AG04450 (cell line): ENCODE measurements around the gene MPV17. TPM values are rescaled to one million over a fixed set of nuclear protein-coding genes. Genes with fewer than 3 reads are reported as not detected.
"Not testable (repeated sequence)": the region's sequence is repeated elsewhere in the genome, so short reads cannot be mapped to it uniquely, and the experiment has no call there.

ENCODE experiments used
- CTCF ChIA-PET: fragments of 300-600, 350-600 bp; formaldehyde crosslinking; extraction: SDS; loops from one replicate; lab custom pipeline; 2022; ENCODE audit warnings: antibody characterized with exemption, inconsistent platforms; lab: Charles Lee
- POLR2A ChIA-PET: fragments of 350-600 bp; formaldehyde crosslinking; extraction: SDS; loops from one replicate; lab custom pipeline; 2021; ENCODE audit warnings: antibody characterized with exemption, inconsistent platforms; lab: Yijun Ruan, JAX
- DNase-seq: peaks from one replicate; pipeline ENCODE4 v3.0.0-alpha.2; 2011; ENCODE audit warnings: low read depth, low spot score
- H3K27ac ChIP-seq: one replicate; pipeline ENCODE4 v1.5.1; 2012; ENCODE audit warnings: low read depth, low read length, control low read depth
- H3K27me3 ChIP-seq: one replicate; pipeline ENCODE4 v1.6.0; 2012; ENCODE audit warnings: low read length; ENCODE audit not compliant: control insufficient read depth, insufficient read depth
- H3K4me3 ChIP-seq: 2 replicates; pipeline ENCODE4 v1.5.1; 2011; ENCODE audit warnings: mild to moderate bottlenecking, low read depth, low read length, control low read depth
- H3K9me3 ChIP-seq: 2 replicates; pipeline ENCODE4 v1.5.1; 2012; ENCODE audit warnings: low read length; ENCODE audit not compliant: control insufficient read depth, insufficient read depth
- polyA plus RNA-seq: library from polyadenylated mRNA; depleted of rRNA; stranded (reverse); fragments of >200 nt; gene quantifications from 2 replicates; pipeline ENCODE4 v1.2.3, GENCODE V29; 2011
- TF ChIP-seq, protein P1 (sequence below): IDR thresholded peaks from 2 replicates; pipeline ENCODE4 v1.5.1; 2011; ENCODE audit warnings: low read depth, low read length, control low read depth, inconsistent platforms

The MPV17 gene
- polyA plus RNA-seq, 1 experiment: 183 TPM

- H3K27ac ChIP-seq: no peak within 1 kb of the TSS
- DNase-seq: no peak
- ChIA-PET CTCF (interaction anchor here (1.3 kb wide), 1 partner anchor 10 kb away, joined by 4 read pairs; no protein-coding TSS in a partner anchor), POLR2A (interaction anchor here (0.6 kb wide), 1 partner anchor 153 kb away, joined by 5 read pairs; the partner anchor contains the start of gene NRBP1)
- peaks cover 18% of the 10 kb centered on the region for H3K27me3 ChIP-seq
- H3K4me3 ChIP-seq: no peak within 1 kb of the TSS
- no peaks in the 10 kb centered on the region for H3K9me3 ChIP-seq
- TF ChIP-seq, protein P1, sequence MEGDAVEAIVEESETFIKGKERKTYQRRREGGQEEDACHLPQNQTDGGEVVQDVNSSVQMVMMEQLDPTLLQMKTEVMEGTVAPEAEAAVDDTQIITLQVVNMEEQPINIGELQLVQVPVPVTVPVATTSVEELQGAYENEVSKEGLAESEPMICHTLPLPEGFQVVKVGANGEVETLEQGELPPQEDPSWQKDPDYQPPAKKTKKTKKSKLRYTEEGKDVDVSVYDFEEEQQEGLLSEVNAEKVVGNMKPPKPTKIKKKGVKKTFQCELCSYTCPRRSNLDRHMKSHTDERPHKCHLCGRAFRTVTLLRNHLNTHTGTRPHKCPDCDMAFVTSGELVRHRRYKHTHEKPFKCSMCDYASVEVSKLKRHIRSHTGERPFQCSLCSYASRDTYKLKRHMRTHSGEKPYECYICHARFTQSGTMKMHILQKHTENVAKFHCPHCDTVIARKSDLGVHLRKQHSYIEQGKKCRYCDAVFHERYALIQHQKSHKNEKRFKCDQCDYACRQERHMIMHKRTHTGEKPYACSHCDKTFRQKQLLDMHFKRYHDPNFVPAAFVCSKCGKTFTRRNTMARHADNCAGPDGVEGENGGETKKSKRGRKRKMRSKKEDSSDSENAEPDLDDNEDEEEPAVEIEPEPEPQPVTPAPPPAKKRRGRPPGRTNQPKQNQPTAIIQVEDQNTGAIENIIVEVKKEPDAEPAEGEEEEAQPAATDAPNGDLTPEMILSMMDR: no peak
Observed at GRCh38 chr2:27275211-27276150, 47.4 kb downstream of the MPV17 start, which contains the start of gene DNAJC5G. DNAJC5G (plus strand) TSS chr2:27275433; CDS start chr2:27276729, 1,296 bp downstream.

DNA sequence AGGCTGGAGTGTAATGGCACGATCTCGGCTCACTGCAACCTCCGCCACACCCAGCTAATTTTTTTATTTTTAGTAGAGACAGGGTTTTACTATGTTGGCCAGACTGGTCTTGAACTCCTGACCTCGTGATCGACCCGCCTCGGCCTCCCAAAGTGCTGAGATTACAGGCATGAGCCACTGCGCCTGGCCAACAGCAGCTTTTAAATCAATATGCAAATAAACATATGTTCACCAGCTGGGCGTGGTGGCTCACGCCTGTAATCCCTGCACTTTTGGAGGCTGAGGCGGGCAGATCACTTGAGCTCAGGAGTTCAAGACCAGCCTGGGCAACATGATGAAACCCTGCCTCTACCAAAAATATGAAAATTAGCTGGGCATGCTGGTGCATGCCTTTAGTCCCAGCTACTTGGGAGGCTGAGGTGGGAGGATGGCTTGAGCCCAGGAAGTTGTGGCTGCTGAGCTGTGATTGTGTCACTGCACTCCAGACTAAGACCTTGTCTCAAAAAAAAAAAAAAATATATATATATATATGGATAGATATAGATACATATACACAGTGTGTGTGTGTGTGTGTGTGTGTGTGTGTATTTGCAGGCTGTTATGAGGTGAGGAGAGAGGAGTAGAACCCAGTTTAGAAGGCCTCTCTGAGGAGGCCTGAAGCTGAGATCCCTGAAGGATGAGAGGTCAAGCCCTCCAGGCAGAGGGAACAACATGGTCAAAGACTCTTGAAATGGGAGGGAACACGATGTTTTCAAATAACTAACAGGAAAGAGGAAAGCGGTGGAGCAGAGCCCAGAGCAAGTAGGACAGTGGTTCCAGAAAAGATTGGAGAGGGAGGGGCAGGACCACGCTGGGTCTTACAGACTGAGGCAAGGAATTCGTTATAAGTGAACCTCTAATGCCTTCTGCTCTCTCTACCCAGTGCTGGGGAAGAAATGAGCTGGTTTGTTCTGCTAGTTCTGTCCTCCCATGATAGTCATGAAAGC is 50.1 kb downstream of the MPV17 start:
- not testable (repeated sequence) for H3K9me3 ChIP-seq, DNase-seq, H3K27ac ChIP-seq, H3K4me3 ChIP-seq
- POLR2A ChIA-PET: interaction anchor here (0.7 kb wide), 1 partner anchor 31 kb away, joined by 4 read pairs; no protein-coding TSS in a partner anchor
- peaks cover 24% of the 10 kb centered on the region for H3K27me3 ChIP-seq
- CTCF ChIA-PET: interaction anchor here (0.7 to 4.2 kb wide), 5 partner anchors 8 to 84 kb away, joined by 3 to 45 read pairs (median 5); partner anchors contain the start of gene TRIM54

- DNase-seq: no peak
- H3K9me3 ChIP-seq: no peaks in the 10 kb centered on the region
- TF ChIP-seq, protein P1: no peak
- ChIA-PET POLR2A (no interaction called here), CTCF (interaction anchor here (1.7 to 4.2 kb wide), 2 partner anchors 9 to 17 kb away, joined by 4 to 45 read pairs; partner anchors contain the start of gene TRIM54)
- no peak overlapping the region for H3K4me3 ChIP-seq
- peaks cover 27% of the 10 kb centered on the region for H3K27me3 ChIP-seq
- H3K27ac ChIP-seq: no peak overlapping the region
Observed at GRCh38 chr2:27271631-27272340, 51.1 kb downstream of the MPV17 start.

GRCh38 chr2:27270670-27271069 is 52.2 kb downstream of the MPV17 start:
- Histone ChIP-seq H3K4me3 (no peak overlapping the region), H3K27ac (no peak overlapping the region), H3K9me3 (no peaks in the 10 kb centered on the region), H3K27me3 (peaks cover 24% of the 10 kb centered on the region)
- ChIA-PET POLR2A (no interaction called here), CTCF (interaction anchor here (1.7 to 4.2 kb wide), 2 partner anchors 11 to 18 kb away, joined by 4 to 45 read pairs; partner anchors contain the start of gene TRIM54)
- TF ChIP-seq, protein P1: no peak
- DNase-seq: no peak
